Inflammatory macrophage (primary cell): Measurements from ENCODE around the gene DNA2.
"Not testable (repeated sequence)": the region's sequence is repeated elsewhere in the genome, so short reads cannot be mapped to it uniquely, and the experiment has no call there.

Experiments used
- DNase-seq, 2 donors: peaks; one replicate each; pipeline ENCODE4 v3.0.0-alpha.2; 2020 to 2022
- total RNA-seq, 18 experiments: gene quantifications; one replicate each; lab custom pipeline; 2026; ENCODE audit warnings: mixed read lengths in 6 of 18, inconsistent platforms in 2 of 18; lab: John Stamatoyannopoulos, UW

Gene DNA2
- total RNA-seq, result 4.5 to 24.1 (median 11.5) reads per million in 18 experiments

- DNase-seq, result peak; percentile 57 to 67
Observed at GRCh38 chr10:68471586-68472408, at the start of gene DNA2. DNA2 (minus strand) TSS chr10:68471973; CDS start chr10:68471864, 109 bp downstream.

GRCh38 chr10:68518609-68519008 lies 46.8 kb upstream of the DNA2 start:
- not testable (repeated sequence) for DNase-seq

GRCh38 chr10:68517188-68517587 lies 45.4 kb upstream of the DNA2 start:
- no peak for DNase-seq

GRCh38 chr10:68516766-68517165 lies 45.0 kb upstream of the DNA2 start:
- no peak for DNase-seq

- not testable (repeated sequence) for DNase-seq
Observed at GRCh38 chr10:68516216-68516615, 44.4 kb upstream of the DNA2 start.

- no peak for DNase-seq
Observed at GRCh38 chr10:68508090-68508489, 36.3 kb upstream of the DNA2 start.

GRCh38 chr10:68506411-68506810 lies 34.6 kb upstream of the DNA2 start:
- no peak for DNase-seq

- no peak for DNase-seq
Observed at GRCh38 chr10:68502846-68503245, 31.1 kb upstream of the DNA2 start.

- DNase-seq, result no peak
Observed at GRCh38 chr10:68501691-68502090, 29.9 kb upstream of the DNA2 start.

GRCh38 chr10:68499544-68499943 lies 27.8 kb upstream of the DNA2 start:
- no peak for DNase-seq

GRCh38 chr10:68496072-68496471 lies 24.3 kb upstream of the DNA2 start:
- DNase-seq, result no peak

GRCh38 chr10:68492118-68492517 lies 20.3 kb upstream of the DNA2 start:
- DNase-seq, result peak; percentile 54 to 98

- DNase-seq, result peak; percentile 91 to 94
Observed at GRCh38 chr10:68489919-68490318, 18.1 kb upstream of the DNA2 start.

- no peak for DNase-seq
Observed at GRCh38 chr10:68474021-68474420, 2.2 kb upstream of the DNA2 start.

GRCh38 chr10:68471063-68471585 lies 649 bp downstream of the DNA2 start:
- DNase-seq, result no peak

GRCh38 chr10:68470300-68470699 lies 1.5 kb downstream of the DNA2 start:
- no peak for DNase-seq

GRCh38 chr10:68469838-68470237 lies 1.9 kb downstream of the DNA2 start:
- DNase-seq, result no peak

GRCh38 chr10:68464729-68465128 lies 7.0 kb downstream of the DNA2 start:
- DNase-seq, result not testable (repeated sequence)

GRCh38 chr10:68463365-68464093 lies 8.2 kb downstream of the DNA2 start:
- no peak for DNase-seq

- DNase-seq, result no peak
Observed at GRCh38 chr10:68462536-68462935, 9.2 kb downstream of the DNA2 start.

GRCh38 chr10:68461032-68461431 lies 10.7 kb downstream of the DNA2 start:
- DNase-seq, result no peak

- not testable (repeated sequence) for DNase-seq
Observed at GRCh38 chr10:68449698-68450097, 22.1 kb downstream of the DNA2 start.

GRCh38 chr10:68446179-68446578 lies 25.6 kb downstream of the DNA2 start:
- no peak for DNase-seq

GRCh38 chr10:68442971-68443370 lies 28.8 kb downstream of the DNA2 start:
- DNase-seq, result no peak
